Uterus (tissue), 4 donors: ENCODE data around the gene DOC2B. TPM values are rescaled to one million over a fixed set of nuclear protein-coding genes. Genes with fewer than 3 reads are reported as not detected.
"Not testable (repeated sequence)": the region's sequence is repeated elsewhere in the genome, so short reads cannot be mapped to it uniquely, and the experiment has no call there.

ENCODE experiments used
- DNase-seq, 2 donors: peaks; one replicate each; pipeline ENCODE4 v3.0.0-alpha.2; 2019 to 2020
- H3K27ac ChIP-seq, 2 donors: fragments of 200-600 bp; sonication (generic); 1 replicate in 1 of 2; 2 replicates in 1 of 2; pipeline ENCODE4 v1.5.1; 2016 to 2018
- H3K27me3 ChIP-seq, 2 donors: fragments of 200-600 bp; sonication (generic); one replicate each; pipeline ENCODE4 v1.5.1; 2018 to 2019; ENCODE audit warnings: control low read depth in 1 of 2
- H3K36me3 ChIP-seq, 2 donors: fragments of 200-600 bp; sonication (generic); one replicate each; pipeline ENCODE4 v1.5.1; 2019; ENCODE audit warnings: control low read depth in 1 of 2
- H3K4me1 ChIP-seq, 2 donors: fragments of 200-600 bp; sonication (generic); one replicate each; pipeline ENCODE4 v1.5.1; 2018 to 2019; ENCODE audit warnings: control low read depth in 1 of 2
- H3K4me3 ChIP-seq, 2 donors: fragments of 200-600 bp; sonication (generic); 1 replicate in 1 of 2; 2 replicates in 1 of 2; pipeline ENCODE4 v1.5.1; 2018 to 2019; ENCODE audit warnings: mild to moderate bottlenecking in 1 of 2
- H3K9me3 ChIP-seq, 2 donors: fragments of 200-600 bp; sonication (generic); one replicate each; pipeline ENCODE4 v1.5.1; 2019; ENCODE audit warnings: control low read depth in 1 of 2
- CTCF ChIP-seq, 4 experiments: fragments of 200-600 bp in 2 of 4; fragments of 450-650 bp in 2 of 4; sonication (generic) in 2 of 4; IDR thresholded peaks; one replicate each; pipeline ENCODE4 v1.5.1; 2016 to 2019; ENCODE audit warnings: antibody characterized with exemption in 4 of 4, mild to moderate bottlenecking in 2 of 4, moderate library complexity in 1 of 4
- POLR2A ChIP-seq, 2 donors: fragments of 450-650 bp; IDR thresholded peaks; one replicate each; pipeline ENCODE4 v1.6.1; 2016; ENCODE audit warnings: antibody characterized with exemption in 2 of 2, mild to moderate bottlenecking in 1 of 2, moderate library complexity in 1 of 2
- intact Hi-C: fragments of 100-400 bp; cut with DNase I; formaldehyde crosslinking; loops from one replicate; pipeline ENCODE4 v1.15.1; 2023; ENCODE audit warnings: low total_unique reads
- total RNA-seq, 4 donors: library from RNA; depleted of rRNA in 3 of 4; stranded (reverse); fragments of >200 nt in 3 of 4; gene quantifications; one replicate each; pipeline versions ENCODE4 v1.1.0 to v1.2.4, GENCODE V29; 2014 to 2023
- donor health status: DM: yes; HTN: yes; CAD: no.

DOC2B gene
- total RNA-seq, 4 donors from 2014 or later = 3.8 to 45.3 (median 7.1) TPM

GRCh38 chr17:227078-227945 lies 45.9 kb upstream of the DOC2B start:
- TF ChIP-seq CTCF (IDR thresholded peaks at IDR 0.05) (no peak), POLR2A (IDR thresholded peaks at IDR 0.05) (no peak)
- intact Hi-C loops = no loop called here
- no peaks in the 10 kb centered on the region for H3K4me1 ChIP-seq
- no peaks in the 10 kb centered on the region for H3K36me3 ChIP-seq
- H3K4me3 ChIP-seq = no peak overlapping the region
- H3K27ac ChIP-seq = no peak overlapping the region
- no peaks in the 10 kb centered on the region for H3K27me3 ChIP-seq
- no peak for DNase-seq
- H3K9me3 ChIP-seq = no peaks in the 10 kb centered on the region

GRCh38 chr17:226108-227077 lies 44.9 kb upstream of the DOC2B start:
- no peaks in the 10 kb centered on the region for H3K9me3 ChIP-seq
- H3K27me3 ChIP-seq = no peaks in the 10 kb centered on the region
- TF ChIP-seq CTCF (IDR thresholded peaks at IDR 0.05) = no peak
- TF ChIP-seq POLR2A (IDR thresholded peaks at IDR 0.05) = no peak
- DNase-seq = no peak
- intact Hi-C loops = no loop called here
- no peaks in the 10 kb centered on the region for H3K4me1 ChIP-seq
- no peaks in the 10 kb centered on the region for H3K36me3 ChIP-seq
- H3K4me3 ChIP-seq = no peak overlapping the region
- H3K27ac ChIP-seq = no peak overlapping the region

GRCh38 chr17:225551-225950 lies 44.1 kb upstream of the DOC2B start:
- intact Hi-C loops = no loop called here
- H3K4me1 ChIP-seq = no peaks in the 10 kb centered on the region
- TF ChIP-seq CTCF (IDR thresholded peaks at IDR 0.05) (no peak), POLR2A (IDR thresholded peaks at IDR 0.05) (no peak)

GRCh38 chr17:224576-224975 lies 43.1 kb upstream of the DOC2B start:
- intact Hi-C loops, H3K27me3 ChIP-seq, DNase-seq, H3K4me3 ChIP-seq, H3K36me3 ChIP-seq, H3K4me1 ChIP-seq, H3K9me3 ChIP-seq, H3K27ac ChIP-seq: not testable (repeated sequence)

More at GRCh38 chr17:225551-225950, 44.1 kb upstream of the DOC2B start:
- Histone ChIP-seq H3K4me3 (no peak overlapping the region), H3K9me3 (no peaks in the 10 kb centered on the region), H3K27ac (no peak overlapping the region), H3K27me3 (no peaks in the 10 kb centered on the region), H3K36me3 (no peaks in the 10 kb centered on the region)
- no peak for DNase-seq

- Histone ChIP-seq H3K4me1 (no peaks in the 10 kb centered on the region), H3K27me3 (no peaks in the 10 kb centered on the region), H3K27ac (no peak overlapping the region), H3K4me3 (no peak overlapping the region), H3K9me3 (no peaks in the 10 kb centered on the region), H3K36me3 (no peaks in the 10 kb centered on the region)
- no peak for TF ChIP-seq CTCF (IDR thresholded peaks at IDR 0.05)
- no peak for TF ChIP-seq POLR2A (IDR thresholded peaks at IDR 0.05)
- intact Hi-C loops = no loop called here
- no peak for DNase-seq
Observed at GRCh38 chr17:223723-224471, 42.4 kb upstream of the DOC2B start.
